ENCODE results near the gene TMEM201. TPM values are rescaled to one million over a fixed set of nuclear protein-coding genes. Genes with fewer than 3 reads are reported as not detected.
"Not testable (repeated sequence)": the region's sequence is repeated elsewhere in the genome, so short reads cannot be mapped to it uniquely, and the experiment has no call there.

The TMEM201 gene
- total and polyA plus RNA-seq, 8 donors, result 9.1 to 21.9 (median 17.0) TPM

DNA sequence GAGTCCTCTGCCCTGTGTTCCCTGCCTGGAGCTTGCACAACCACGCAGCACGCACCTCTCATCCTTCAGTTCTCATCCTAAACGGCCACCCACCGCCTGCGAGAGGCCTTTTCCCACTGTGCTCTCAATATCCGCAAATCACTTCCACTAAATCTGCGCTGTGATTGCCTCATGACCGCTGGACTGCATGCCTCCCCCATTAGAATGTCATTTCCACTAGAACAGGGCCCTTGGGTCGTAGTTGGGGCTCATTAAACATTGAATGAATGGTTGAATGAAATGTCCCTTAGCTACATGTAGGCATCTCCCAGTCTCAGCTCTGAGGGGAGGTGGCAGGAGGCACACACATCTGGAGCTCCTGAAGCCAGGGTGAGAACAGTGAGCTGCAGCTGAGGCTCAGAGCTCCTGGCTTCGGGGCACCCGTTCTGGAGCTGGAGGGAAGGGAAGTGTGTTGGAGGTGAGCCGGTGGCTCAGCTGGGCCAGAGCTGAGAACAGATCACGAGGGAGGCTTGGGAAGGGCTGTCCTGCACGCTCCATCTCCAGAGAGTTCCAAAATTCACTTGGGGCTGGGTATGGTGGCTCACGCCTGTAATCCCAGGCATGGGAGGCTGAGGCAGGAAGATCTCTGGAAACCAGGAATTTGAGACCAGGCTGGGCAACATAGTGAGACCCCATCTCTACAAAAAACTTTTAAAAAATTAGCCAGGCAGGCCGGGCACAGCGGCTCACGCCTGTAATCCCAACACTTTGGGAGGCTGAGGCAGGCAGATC lies 30.4 kb downstream of the TMEM201 start:
- no peaks in the 10 kb centered on the region for H3K9me3 ChIP-seq
- no peak for ATAC-seq
- intact Hi-C loops (cut with DNase I), result no loop called here
- no peaks in the 10 kb centered on the region for H3K36me3 ChIP-seq
- no peaks in the 10 kb centered on the region for H3K4me1 ChIP-seq
- no peak overlapping the region for H3K27ac ChIP-seq
- DNase-seq, result peak in 1 of 4 donors; percentile 76
- H3K27me3 ChIP-seq, result peaks cover 0 to 39% of the 10 kb centered on the region in 2 donors
- no peak for TF ChIP-seq CTCF (IDR thresholded peaks at IDR 0.05)
- H3K4me3 ChIP-seq, result no peak overlapping the region

DNA sequence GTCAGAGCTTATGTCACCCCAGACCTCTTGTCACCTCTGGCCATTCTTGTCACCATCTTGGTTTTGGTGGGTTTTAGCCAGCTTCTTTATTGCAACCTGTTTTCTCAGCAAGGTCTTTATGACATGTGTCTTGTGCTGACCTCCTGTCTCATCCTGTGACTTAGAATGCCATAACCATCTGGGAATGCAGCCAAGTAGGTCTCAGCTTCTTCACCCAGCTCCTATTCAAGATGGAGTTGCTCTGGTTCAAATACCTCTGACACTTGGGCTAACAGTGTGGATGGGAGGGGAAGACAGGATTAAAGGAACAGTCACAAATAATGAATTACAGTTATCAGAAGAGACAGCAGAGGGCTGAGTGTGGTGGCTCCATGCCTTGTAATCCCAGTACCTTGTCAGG lies 32.3 kb downstream of the TMEM201 start:
- Histone ChIP-seq H3K27me3 (peaks cover 0 to 47% of the 10 kb centered on the region in 2 donors), H3K4me3 (no peak overlapping the region), H3K27ac (no peak overlapping the region), H3K36me3 (no peaks in the 10 kb centered on the region), H3K9me3 (no peaks in the 10 kb centered on the region), H3K4me1 (peaks cover 0 to 1% of the 10 kb centered on the region in 2 donors)
- ATAC-seq (no peak), DNase-seq (no peak)
- no peak for TF ChIP-seq CTCF (IDR thresholded peaks at IDR 0.05)
- intact Hi-C loops (cut with DNase I), result loop anchor here in 1 of 2 donors (10.0 kb wide), 2 partner anchors 104 to 244 kb away; no protein-coding TSS in a partner anchor

- ATAC-seq, result no peak
- H3K27me3 ChIP-seq, result peaks cover 0 to 44% of the 10 kb centered on the region in 2 donors
- no peaks in the 10 kb centered on the region for H3K9me3 ChIP-seq
- DNase-seq, result no peak
- H3K4me3 ChIP-seq, result no peak overlapping the region
- TF ChIP-seq CTCF (IDR thresholded peaks at IDR 0.05), result no peak
- no peak overlapping the region for H3K27ac ChIP-seq
- peaks cover 0 to 31% of the 10 kb centered on the region in 2 donors for H3K4me1 ChIP-seq
- H3K36me3 ChIP-seq, result no peaks in the 10 kb centered on the region
- intact Hi-C loops (cut with DNase I), result loop anchor here in 1 of 2 donors (10.0 kb wide), 2 partner anchors 101 to 241 kb away; no protein-coding TSS in a partner anchor
Observed at GRCh38 chr1:9624081-9624480, 35.4 kb downstream of the TMEM201 start.

GRCh38 chr1:9625030-9625429 lies 36.3 kb downstream of the TMEM201 start:
- not testable (repeated sequence) for ATAC-seq, H3K36me3 ChIP-seq, DNase-seq, H3K27ac ChIP-seq, H3K4me3 ChIP-seq, H3K9me3 ChIP-seq
- Histone ChIP-seq H3K4me1 (peaks cover 0 to 41% of the 10 kb centered on the region in 2 donors), H3K27me3 (peaks cover 0 to 38% of the 10 kb centered on the region in 2 donors)
- intact Hi-C loops (cut with DNase I), result loop anchor here in 1 of 2 donors (10.0 kb wide), 2 partner anchors 100 to 240 kb away; no protein-coding TSS in a partner anchor

- intact Hi-C loops (cut with DNase I), result loop anchor here in 1 of 2 donors (10.0 kb wide), 2 partner anchors 99 to 239 kb away; no protein-coding TSS in a partner anchor
- no peak for DNase-seq
- Histone ChIP-seq H3K27me3 (peaks cover 0 to 30% of the 10 kb centered on the region in 2 donors), H3K9me3 (no peaks in the 10 kb centered on the region), H3K36me3 (no peaks in the 10 kb centered on the region), H3K27ac (no peak overlapping the region), H3K4me1 (peaks cover 0 to 52% of the 10 kb centered on the region in 2 donors), H3K4me3 (peak overlapping the region in 1 of 2 donors; percentile 24)
- TF ChIP-seq CTCF (IDR thresholded peaks at IDR 0.05), result no peak
- no peak for ATAC-seq
Observed at GRCh38 chr1:9626201-9626608, 37.5 kb downstream of the TMEM201 start.
